ENCODE results near the gene RTF2.

The RTF2 gene

GRCh38 chr20:56468316-56469076 is at the start of gene RTF2:
RTF2 (plus strand) TSS chr20:56468627; CDS start chr20:56468698, 71 bp downstream.
- DNase-seq, result peak; percentile 94

GRCh38 chr20:56420028-56420427 is 48.4 kb upstream of the RTF2 start:
- no peak for DNase-seq

GRCh38 chr20:56420940-56421688 is 47.3 kb upstream of the RTF2 start:
- no peak for DNase-seq

- DNase-seq, result peak; percentile 34
Measured at GRCh38 chr20:56422076-56422823, 46.2 kb upstream of the RTF2 start.

GRCh38 chr20:56422824-56423189 is 45.6 kb upstream of the RTF2 start:
- no peak for DNase-seq

- no peak for DNase-seq
Measured at GRCh38 chr20:56423211-56423610, 45.2 kb upstream of the RTF2 start.

GRCh38 chr20:56423886-56424285 is 44.5 kb upstream of the RTF2 start:
- DNase-seq, result no peak

GRCh38 chr20:56424931-56425330 is 43.5 kb upstream of the RTF2 start:
- DNase-seq, result no peak

GRCh38 chr20:56426026-56426425 is 42.4 kb upstream of the RTF2 start:
- no peak for DNase-seq

- DNase-seq, result no peak
Measured at GRCh38 chr20:56426926-56427325, 41.5 kb upstream of the RTF2 start.

GRCh38 chr20:56427797-56428196 is 40.6 kb upstream of the RTF2 start:
- no peak for DNase-seq

GRCh38 chr20:56428410-56428809 is 40.0 kb upstream of the RTF2 start:
- DNase-seq, result no peak

GRCh38 chr20:56428881-56429280 is 39.5 kb upstream of the RTF2 start:
- DNase-seq, result no peak

GRCh38 chr20:56429502-56429901 is 38.9 kb upstream of the RTF2 start:
- no peak for DNase-seq

- no peak for DNase-seq
Measured at GRCh38 chr20:56429941-56430340, 38.5 kb upstream of the RTF2 start.

GRCh38 chr20:56430461-56430860 is 38.0 kb upstream of the RTF2 start:
- DNase-seq, result no peak

- DNase-seq, result no peak
Measured at GRCh38 chr20:56430957-56431356, 37.5 kb upstream of the RTF2 start.

GRCh38 chr20:56431471-56431870 is 37.0 kb upstream of the RTF2 start:
- no peak for DNase-seq

GRCh38 chr20:56433221-56433879 is 35.1 kb upstream of the RTF2 start:
- no peak for DNase-seq

- DNase-seq, result no peak
Measured at GRCh38 chr20:56433880-56434255, 34.6 kb upstream of the RTF2 start.

GRCh38 chr20:56437196-56437960 is 31.0 kb upstream of the RTF2 start:
- DNase-seq, result no peak

- DNase-seq, result no peak
Measured at GRCh38 chr20:56438284-56438683, 30.1 kb upstream of the RTF2 start.
